DOHH2 (cell line): Measurements from ENCODE around the gene GAB2.

Experiments
- H3F3A ChIP-seq: fragments of 200-600 bp; sonication (generic), shearing (Covaris generic); 2 replicates; pipeline ENCODE4 v1.6.0; 2016; ENCODE audit warnings: antibody characterized with exemption, mild to moderate bottlenecking; ENCODE audit not compliant: control insufficient read depth, insufficient read depth
- H3K27ac ChIP-seq: fragments of 200-600 bp; sonication (generic); 2 replicates; pipeline ENCODE4 v1.5.1; 2014; ENCODE audit warnings: low read depth, mild to moderate bottlenecking, low read length, moderate library complexity
- H3K27me3 ChIP-seq: fragments of 200-600 bp; sonication (generic); 2 replicates; pipeline ENCODE4 v1.6.1; 2014; ENCODE audit warnings: mild to moderate bottlenecking, low read length, mixed read lengths; ENCODE audit not compliant: control insufficient read depth
- H3K36me3 ChIP-seq: fragments of 200-600 bp; sonication (generic); 2 replicates; pipeline ENCODE4 v1.6.1; 2014; ENCODE audit warnings: mild to moderate bottlenecking, low read length, moderate library complexity, mixed read lengths; ENCODE audit not compliant: control insufficient read depth
- H3K4me1 ChIP-seq: fragments of 200-600 bp; sonication (generic); 2 replicates; pipeline ENCODE4 v1.6.1; 2014; ENCODE audit warnings: mild to moderate bottlenecking, low read length, mixed read lengths; ENCODE audit not compliant: control insufficient read depth
- H3K4me2 ChIP-seq: fragments of 200-600 bp; sonication (generic); 2 replicates; pipeline ENCODE4 v1.6.0; 2014; ENCODE audit warnings: mild to moderate bottlenecking, low read length, moderate library complexity
- H3K4me3 ChIP-seq: fragments of 200-600 bp; sonication (generic); 2 replicates; pipeline ENCODE4 v1.5.1; 2014; ENCODE audit warnings: mild to moderate bottlenecking, low read length, mixed read lengths
- H3K79me2 ChIP-seq: fragments of 200-600 bp; sonication (generic); 2 replicates; pipeline ENCODE4 v1.6.1; 2014; ENCODE audit warnings: mild to moderate bottlenecking, low read length, mixed read lengths; ENCODE audit not compliant: control insufficient read depth
- H3K9me2 ChIP-seq: fragments of 200-600 bp; sonication (generic); replicated peaks from 2 replicates; pipeline ENCODE4 v1.6.1; 2014; ENCODE audit warnings: mild to moderate bottlenecking, low read length, mixed read lengths; ENCODE audit not compliant: control insufficient read depth
- H3K9me3 ChIP-seq: fragments of 200-600 bp; sonication (generic); 2 replicates; pipeline ENCODE4 v1.6.1; 2014; ENCODE audit warnings: antibody characterized with exemption, low read length, mixed read lengths; ENCODE audit not compliant: control insufficient read depth, insufficient read depth
- H4K20me1 ChIP-seq: fragments of 200-600 bp; sonication (generic); 2 replicates; pipeline ENCODE4 v1.6.0; 2014; ENCODE audit warnings: low read depth, mild to moderate bottlenecking, antibody characterized with exemption, low read length, moderate library complexity; ENCODE audit not compliant: control insufficient read depth, insufficient read depth
- EZH2phosphoT487 ChIP-seq: fragments of 200-600 bp; sonication (generic); IDR thresholded peaks from 2 replicates; pipeline ENCODE4 v1.6.1; 2017; ENCODE audit warnings: borderline replicate concordance, mild to moderate bottlenecking, antibody characterized with exemption, low read length, moderate library complexity, mixed read lengths
- TF ChIP-seq, protein P1 (sequence below): fragments of 200-600 bp; sonication (generic); IDR thresholded peaks from one replicate; pipeline ENCODE4 v1.5.1; 2014; ENCODE audit warnings: antibody characterized with exemption, mild to moderate bottlenecking, low read depth, low read length; ENCODE audit not compliant: poor library complexity, severe bottlenecking

The GAB2 gene

GRCh38 chr11:78190374-78190773, 227.2 kb downstream of the GAB2 start:
- Histone ChIP-seq H3K79me2 (no peaks in the 10 kb centered on the region), H3K4me1 (peaks cover 26% of the 10 kb centered on the region), H3K9me2 (no peaks in the 10 kb centered on the region), H3K4me2 (no peak overlapping the region), H3K27ac (no peak overlapping the region), H3K36me3 (no peaks in the 10 kb centered on the region), H3K27me3 (no peaks in the 10 kb centered on the region), H3K9me3 (no peaks in the 10 kb centered on the region), H4K20me1 (no peaks in the 10 kb centered on the region), H3F3A (0 out of 2 replicates have a peak, but pooled peaks cover 5% of the 10 kb centered on the region), H3K4me3 (no peak overlapping the region)
- no peak for TF ChIP-seq EZH2phosphoT487
- TF ChIP-seq, protein P1, sequence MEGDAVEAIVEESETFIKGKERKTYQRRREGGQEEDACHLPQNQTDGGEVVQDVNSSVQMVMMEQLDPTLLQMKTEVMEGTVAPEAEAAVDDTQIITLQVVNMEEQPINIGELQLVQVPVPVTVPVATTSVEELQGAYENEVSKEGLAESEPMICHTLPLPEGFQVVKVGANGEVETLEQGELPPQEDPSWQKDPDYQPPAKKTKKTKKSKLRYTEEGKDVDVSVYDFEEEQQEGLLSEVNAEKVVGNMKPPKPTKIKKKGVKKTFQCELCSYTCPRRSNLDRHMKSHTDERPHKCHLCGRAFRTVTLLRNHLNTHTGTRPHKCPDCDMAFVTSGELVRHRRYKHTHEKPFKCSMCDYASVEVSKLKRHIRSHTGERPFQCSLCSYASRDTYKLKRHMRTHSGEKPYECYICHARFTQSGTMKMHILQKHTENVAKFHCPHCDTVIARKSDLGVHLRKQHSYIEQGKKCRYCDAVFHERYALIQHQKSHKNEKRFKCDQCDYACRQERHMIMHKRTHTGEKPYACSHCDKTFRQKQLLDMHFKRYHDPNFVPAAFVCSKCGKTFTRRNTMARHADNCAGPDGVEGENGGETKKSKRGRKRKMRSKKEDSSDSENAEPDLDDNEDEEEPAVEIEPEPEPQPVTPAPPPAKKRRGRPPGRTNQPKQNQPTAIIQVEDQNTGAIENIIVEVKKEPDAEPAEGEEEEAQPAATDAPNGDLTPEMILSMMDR: no peak

- no peak for TF ChIP-seq EZH2phosphoT487
- TF ChIP-seq, protein P1: no peak
- peak overlapping the region; percentile 95; the same call in 1 of the 2 replicates for H3K4me3 ChIP-seq
Observed at GRCh38 chr11:78189851-78190250, 227.8 kb downstream of the GAB2 start.

DNA sequence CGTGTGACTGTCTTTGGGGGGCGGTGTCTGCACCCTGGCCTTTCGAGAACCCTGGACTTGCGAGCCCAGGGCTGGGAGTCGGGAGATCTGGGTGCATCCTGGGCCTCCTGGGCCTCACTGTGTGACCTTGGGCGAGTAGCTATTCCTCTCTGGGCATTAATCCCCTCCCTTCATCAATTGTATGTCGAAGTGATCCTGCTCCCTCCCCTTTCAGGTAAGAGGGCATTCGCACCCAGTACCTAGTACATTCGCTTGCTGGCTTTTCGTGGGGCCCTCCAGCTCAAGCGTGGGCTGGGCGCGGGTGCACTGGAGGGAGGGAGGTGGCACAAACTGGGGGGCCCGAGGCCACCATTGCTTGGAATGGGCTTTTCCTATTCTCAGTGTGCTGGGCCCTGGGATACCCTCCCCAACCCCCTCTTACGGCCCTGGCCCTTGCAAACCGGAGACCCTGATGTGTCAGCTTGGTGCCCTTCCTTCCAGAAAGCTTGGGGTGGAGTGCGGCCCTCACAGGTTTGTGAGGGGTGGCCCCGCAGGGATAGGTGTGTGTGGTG, 228.4 kb downstream of the GAB2 start:
- Histone ChIP-seq H3K4me2 (peak overlapping the region; percentile 87), H3K36me3 (no peaks in the 10 kb centered on the region), H3K27ac (no peak overlapping the region), H3F3A (0 out of 2 replicates have a peak, but pooled peaks cover 5% of the 10 kb centered on the region), H4K20me1 (no peaks in the 10 kb centered on the region), H3K4me1 (peaks cover 26% of the 10 kb centered on the region), H3K79me2 (no peaks in the 10 kb centered on the region), H3K9me2 (no peaks in the 10 kb centered on the region), H3K27me3 (no peaks in the 10 kb centered on the region), H3K9me3 (no peaks in the 10 kb centered on the region), H3K4me3 (peak overlapping the region; percentile 95)
- no peak for TF ChIP-seq EZH2phosphoT487
- TF ChIP-seq, protein P1: no peak

More at GRCh38 chr11:78189851-78190250, 227.8 kb downstream of the GAB2 start:
- Histone ChIP-seq H3K9me2 (no peaks in the 10 kb centered on the region), H4K20me1 (no peaks in the 10 kb centered on the region), H3K9me3 (no peaks in the 10 kb centered on the region), H3K4me1 (peaks cover 26% of the 10 kb centered on the region), H3K27ac (no peak overlapping the region), H3K36me3 (no peaks in the 10 kb centered on the region), H3K4me2 (peak overlapping the region; percentile 87), H3K79me2 (no peaks in the 10 kb centered on the region), H3K27me3 (no peaks in the 10 kb centered on the region), H3F3A (0 out of 2 replicates have a peak, but pooled peaks cover 5% of the 10 kb centered on the region)
